ENCODE data around the gene CX3CL1.

Gene CX3CL1

DNA sequence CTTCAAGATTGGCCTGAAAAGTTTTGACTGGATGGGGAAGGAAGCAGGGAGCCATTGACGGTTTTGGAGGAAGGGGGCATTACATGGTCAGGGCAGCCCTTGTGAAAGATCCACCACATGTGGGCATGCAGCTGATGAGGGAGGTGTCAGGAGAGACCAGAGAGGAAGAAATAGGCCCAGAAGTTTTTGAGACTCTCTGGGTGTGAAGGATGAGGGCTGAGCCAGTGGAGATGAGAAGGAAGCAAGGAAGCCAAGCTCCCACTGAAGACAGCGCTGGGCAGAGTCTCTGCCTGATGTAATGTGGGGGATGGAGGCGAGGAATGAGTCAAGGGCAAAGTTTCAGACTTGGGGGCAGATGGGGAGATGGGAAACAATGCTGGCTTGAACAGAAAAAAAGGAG is 32.8 kb downstream of the CX3CL1 start:
- DNase-seq (ENCODE audit: low read depth in 2 of 2) = no peak

DNA sequence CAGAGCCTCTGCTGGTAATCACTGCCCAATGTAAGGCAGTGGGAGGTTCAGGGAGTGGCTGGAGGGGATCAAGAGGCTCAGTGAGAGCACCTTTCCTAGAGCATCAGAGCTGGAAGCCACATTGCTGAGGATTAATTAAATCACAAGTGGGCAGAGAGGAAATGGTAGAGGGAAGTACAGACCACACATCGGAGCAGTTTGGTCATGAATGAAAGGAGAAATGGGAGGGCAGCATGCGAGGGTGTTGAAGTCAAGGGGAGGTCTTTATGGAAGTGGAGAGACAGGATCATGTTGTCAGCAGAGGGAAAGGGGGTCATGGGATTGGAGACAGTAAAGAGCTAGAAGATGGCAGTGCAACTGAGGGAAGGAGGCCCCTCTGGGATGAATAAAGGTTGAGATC is 34.6 kb downstream of the CX3CL1 start:
- DNase-seq (ENCODE audit: low read depth in 2 of 2) = no peak

DNA sequence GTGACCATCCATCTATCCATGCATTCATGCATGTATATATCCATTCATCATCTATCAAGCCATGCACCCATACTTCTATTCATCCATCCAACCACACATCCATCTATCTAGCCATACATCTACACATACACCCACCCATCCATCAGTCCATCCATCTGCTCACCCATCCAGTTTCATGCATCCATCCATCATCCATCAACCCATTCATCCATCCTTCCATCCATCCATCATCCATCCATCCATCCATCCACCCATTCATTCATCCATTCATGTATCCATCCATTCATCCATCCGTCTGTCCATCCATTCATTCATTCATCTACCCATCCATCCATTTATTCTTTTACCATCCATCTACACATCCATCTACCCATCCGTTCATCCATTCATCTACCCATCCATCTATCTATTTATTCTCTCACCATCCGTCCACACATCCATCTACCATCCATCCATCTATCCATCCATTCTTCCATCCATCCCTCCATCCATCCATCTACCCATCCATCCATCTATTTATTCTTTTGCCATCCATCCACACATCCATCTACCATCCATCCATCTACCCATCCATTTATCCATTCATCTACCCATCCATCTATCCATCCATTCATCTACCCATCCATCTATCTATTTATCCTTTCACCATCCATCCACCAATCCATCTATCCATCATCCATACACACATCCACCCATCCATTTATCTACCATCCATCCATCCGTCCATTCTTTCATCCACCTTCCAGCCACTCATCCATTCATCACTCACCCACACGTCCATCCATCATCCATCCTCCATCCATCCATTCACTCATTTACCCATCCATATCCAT is 35.4 kb downstream of the CX3CL1 start:
- no peak for DNase-seq (ENCODE audit: low read depth in 2 of 2)

DNA sequence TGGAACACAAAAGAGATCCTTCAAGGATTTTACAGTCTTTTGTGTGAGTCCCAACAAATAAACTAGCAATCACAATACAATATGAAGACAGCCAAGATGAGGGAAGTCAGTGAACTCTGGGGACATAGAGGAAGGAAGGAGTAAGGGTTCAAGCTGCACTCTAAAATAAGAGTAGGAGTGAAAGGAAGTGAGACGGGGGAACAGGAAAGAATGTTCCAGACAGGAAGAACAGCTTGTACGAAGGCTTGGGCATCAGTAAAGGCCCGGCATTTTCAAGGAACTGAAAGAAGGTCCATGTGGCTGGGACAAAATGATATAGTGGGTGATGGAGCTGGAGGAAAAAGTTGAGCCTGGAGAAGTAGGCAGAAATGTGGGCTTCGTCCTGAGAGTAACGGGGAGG is 36.8 kb downstream of the CX3CL1 start:
- no peak for DNase-seq (ENCODE audit: low read depth in 2 of 2)

DNA sequence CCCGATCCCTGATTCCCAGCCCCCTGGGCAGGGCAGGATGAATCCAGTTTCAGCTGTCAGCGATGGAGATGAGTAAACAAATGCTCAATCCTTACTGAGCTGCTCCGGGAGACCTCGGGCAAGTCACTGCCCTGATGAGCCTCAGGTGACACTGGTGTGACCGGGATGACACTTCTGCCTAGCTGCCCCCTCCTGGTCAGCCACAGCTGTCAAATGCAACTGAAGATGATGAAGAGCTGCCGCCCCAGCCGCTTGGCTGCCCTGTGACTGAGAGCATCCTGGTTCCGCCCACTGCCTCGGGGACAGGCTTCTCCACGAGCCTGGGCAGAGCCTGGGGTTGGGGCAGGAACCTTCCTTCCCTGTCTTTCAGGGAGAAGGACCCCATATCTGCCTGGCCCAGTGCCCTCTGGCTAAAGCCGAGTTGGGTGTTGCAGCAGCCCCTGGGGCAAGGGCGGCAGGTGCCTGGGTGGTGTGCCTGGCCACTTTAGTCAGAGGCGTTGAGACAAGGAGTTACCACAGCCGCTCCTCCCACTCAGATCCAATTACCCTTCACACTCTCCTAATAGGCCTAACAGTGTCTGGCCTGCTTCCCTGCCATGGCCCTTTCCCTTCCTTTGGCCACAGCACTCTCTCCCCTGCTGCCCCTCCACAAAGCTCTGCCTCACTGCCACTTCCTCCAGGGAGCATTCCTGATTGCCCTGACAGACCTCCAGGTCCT is 37.7 kb downstream of the CX3CL1 start:
- DNase-seq (ENCODE audit: low read depth in 2 of 2) = no peak

DNA sequence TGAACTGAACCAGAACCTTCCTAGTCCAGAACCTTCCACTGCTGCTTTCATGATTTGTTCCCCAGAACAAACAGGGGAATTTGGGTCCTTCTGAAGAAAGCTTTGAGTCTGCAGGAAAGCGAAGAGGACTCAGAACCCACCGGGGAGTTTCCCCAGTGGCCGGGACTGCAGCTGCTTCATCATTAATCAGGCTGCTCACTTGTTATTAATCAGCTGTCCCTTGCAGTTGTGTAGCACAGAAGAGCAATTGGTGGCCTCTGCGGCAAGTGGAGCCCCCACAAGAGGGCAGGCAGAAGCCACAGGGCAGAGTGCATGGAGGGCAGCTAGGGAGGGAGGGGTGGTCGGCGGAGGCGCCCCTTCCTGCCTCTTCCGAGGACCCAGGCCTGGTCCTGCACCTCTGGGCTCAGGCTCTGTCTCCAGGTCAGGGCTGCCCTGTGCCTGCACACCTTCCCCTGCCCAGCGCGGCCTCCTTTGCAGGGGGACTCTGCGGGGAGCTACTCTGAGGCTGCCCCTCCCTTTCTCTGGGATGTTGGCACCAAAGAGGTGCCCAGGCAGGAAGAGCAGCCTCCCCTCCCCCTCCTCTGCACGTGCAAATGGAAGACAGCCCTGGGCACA is 39.2 kb downstream of the CX3CL1 start:
- DNase-seq (ENCODE audit: low read depth in 2 of 2) = no peak

DNA sequence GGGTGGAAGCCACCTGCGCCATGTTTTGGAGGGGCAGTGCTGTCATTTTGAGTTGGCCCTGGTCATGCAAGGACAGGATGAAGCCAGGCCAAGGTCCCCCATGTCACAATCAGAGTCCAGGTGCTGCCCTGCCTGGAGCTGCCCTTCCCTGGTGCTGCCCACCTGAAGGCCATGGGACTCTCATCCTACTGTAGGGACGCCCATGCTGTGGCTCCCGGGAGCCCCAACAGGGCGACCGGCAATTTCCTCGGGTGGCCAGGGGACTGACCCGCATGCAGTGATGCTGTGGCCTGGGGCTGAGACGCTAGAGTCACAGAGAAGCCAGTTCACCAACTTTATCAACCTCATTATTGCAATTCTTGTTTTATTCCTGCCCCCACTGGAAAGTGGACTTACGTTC is 40.3 kb downstream of the CX3CL1 start:
- DNase-seq (ENCODE audit: low read depth in 2 of 2) = no peak

DNA sequence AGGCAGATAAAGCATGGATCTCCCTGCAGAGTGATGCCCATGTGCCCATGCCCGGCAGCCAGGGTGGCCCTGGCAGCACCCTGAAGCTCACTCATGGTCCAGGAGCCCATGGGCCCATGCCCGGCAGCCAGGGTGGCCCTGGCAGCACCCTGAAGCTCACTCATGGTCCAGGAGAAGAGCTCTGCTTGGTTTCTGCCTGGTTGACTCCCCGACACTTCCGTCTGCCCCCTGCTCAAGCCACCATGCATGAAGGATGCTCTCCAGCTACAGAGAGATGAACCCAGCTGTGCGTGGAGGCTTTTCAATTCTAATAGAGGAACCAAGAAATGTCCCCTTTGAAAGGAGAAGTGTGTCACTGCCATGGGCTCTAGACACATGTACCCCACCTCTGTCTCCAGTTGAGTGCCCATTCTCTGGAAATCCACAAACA is 41.0 kb downstream of the CX3CL1 start:
- no peak for DNase-seq (ENCODE audit: low read depth in 2 of 2)

DNA sequence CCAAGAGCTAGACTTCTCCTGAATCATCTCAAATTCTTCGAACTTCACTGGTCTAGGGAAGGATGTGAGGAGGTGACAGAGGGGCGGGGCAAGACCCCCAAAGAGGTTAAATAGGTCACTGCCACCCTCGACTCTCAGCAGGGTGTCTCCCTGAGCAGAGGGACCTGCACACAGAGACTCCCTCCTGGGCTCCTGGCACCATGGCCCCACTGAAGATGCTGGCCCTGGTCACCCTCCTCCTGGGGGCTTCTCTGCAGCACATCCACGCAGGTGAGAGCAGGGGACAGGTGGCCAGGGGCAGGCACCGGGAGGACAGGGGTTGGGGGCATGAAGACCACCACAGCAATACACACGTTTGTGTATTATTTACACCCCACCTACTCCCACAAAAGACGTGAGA is 41.4 kb downstream of the CX3CL1 start:
- DNase-seq (ENCODE audit: low read depth in 2 of 2) = no peak

DNA sequence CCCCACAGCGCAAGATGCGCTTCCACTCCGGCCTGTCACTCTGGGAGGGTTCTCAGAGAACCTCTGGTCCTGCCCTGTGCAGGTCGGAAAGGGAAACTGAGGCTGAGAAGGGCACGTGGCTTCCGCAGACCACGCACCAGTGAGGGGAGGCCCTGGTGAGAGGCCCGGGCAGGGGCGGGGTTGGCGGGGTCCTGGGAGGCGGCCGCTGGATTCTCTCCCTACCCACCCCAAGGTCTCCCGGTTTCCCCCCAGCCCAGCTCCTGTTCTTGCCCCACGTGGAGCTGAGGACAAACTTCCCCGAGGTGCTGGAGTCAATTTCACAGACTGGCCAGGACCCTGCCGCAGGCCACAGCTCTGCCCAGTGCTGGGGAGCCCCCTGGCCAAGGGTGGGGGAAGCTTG is 43.8 kb downstream of the CX3CL1 start:
- no peak for DNase-seq (ENCODE audit: low read depth in 2 of 2)

DNA sequence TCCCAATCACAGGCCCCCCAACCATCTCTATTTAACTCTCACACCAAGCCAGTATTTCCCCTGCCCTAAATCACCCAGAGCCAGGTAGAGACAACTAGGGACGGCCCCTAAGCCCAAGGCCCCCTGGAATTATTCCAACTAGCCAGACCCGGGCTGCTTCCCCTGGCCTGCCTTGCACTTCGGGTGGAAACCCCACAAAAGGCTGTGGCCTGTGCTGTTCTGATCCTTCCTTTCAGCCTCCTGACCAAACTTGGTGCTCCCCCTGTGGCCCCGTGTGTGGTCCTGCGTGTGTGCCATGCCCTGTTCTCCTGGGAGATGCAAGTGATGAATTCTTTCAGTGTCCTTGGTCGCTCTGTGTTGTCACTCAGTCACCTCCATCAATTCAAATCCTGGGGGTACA is 47.2 kb downstream of the CX3CL1 start:
- DNase-seq (ENCODE audit: low read depth in 2 of 2) = no peak

DNA sequence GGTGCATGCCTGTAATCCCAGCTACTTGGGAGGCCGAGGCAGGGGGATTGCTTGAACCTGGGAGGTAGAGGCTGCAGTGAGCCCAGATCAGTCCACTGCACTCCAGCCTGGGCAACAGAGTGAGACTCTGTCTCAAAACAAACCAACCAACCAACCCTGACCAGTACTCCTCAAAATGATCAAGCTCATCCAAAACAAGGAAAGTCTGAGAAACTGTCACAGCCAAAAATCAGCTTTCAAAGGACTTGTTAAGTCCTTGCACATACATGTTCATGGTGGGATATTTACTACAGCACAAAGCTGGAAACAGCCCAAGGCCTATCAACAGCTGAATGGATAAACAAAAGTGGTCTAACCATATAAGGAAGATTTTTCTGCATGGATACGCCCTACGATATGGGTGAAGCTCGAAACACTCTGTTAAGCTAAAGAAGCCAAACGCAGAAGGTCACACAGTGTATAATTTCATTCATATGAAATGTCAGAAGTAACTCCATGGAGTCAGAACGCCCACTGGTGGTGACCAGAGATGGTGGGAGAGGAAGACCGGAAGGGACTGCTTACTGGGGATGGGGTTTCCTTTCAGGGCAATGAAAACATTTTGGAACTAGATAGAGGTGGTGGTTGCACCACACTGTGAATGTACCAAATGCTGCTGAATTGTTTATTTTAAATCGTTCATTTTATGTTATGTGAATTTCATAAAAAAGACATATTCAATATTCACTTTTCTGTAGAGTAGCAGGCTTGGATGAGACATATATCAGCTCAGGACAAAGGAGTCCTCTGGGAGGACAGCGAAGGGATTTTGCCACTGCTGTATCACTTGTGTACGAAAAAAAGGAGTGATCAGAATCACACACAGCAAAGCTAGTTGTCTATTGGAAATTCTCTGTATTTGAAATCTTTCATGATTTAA is 50.0 kb downstream of the CX3CL1 start:
- no peak for DNase-seq (ENCODE audit: low read depth in 2 of 2)

DNA sequence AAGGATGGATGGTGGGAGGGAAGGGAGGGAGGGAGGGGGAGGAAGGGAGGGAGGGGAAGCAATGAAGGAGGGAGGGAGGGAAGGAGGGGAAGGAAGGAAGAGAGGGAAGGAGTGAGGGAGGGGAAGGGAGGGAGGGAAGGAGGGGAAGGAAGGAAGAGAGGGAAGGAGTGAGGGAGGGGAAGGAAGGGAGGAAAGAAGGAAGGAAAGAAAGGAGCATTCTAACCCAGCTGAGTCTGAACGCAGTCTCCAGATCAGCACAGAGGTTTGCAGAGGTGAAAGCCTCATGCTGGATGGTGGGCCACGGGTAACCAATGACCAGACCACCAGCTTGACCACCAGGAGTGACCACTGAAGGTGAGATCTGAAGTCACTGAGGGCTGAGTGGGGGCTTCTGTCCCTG is 50.9 kb downstream of the CX3CL1 start:
- DNase-seq (ENCODE audit: low read depth in 2 of 2) = no peak

DNA sequence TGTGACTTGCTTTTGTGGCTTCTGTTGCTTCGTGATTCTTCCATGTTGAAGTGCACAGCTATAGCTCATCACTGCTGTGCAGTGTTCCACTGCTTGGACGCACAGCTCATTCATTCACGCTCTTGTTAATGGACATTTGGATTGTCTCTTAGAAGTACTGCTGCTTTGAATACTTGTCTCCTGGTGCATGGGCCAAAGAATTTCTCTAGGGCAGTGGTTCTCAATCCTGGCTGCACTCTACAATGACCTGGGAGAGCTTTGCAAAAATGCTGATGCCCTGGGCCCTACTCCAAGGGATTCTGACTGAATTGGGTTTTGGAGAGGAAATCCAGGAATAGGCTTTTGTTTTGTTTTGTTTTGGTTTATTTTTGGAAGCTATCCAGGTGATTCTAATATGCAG is 52.3 kb downstream of the CX3CL1 start:
- DNase-seq (ENCODE audit: low read depth in 2 of 2) = no peak

DNA sequence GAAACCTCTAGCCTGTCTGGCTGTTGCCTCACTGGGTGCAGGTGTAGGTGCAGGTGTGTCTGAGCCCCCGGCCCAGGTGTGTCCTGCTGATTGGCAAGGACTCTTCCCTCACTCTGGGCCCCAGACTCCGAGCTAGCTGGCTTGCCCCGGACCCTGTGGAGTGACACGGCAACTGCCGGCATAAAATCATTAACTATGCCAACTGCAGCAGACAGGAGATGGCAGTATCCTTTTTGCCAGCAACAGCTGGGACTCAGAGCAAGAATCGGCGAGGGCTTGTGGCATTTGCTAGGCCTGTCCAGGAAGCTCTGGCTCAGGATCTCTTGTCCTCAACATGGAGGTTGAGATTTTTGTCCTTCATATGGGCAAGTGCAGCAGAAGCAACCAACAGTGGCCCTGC is 54.1 kb downstream of the CX3CL1 start:
- DNase-seq (ENCODE audit: low read depth in 2 of 2) = no peak

DNA sequence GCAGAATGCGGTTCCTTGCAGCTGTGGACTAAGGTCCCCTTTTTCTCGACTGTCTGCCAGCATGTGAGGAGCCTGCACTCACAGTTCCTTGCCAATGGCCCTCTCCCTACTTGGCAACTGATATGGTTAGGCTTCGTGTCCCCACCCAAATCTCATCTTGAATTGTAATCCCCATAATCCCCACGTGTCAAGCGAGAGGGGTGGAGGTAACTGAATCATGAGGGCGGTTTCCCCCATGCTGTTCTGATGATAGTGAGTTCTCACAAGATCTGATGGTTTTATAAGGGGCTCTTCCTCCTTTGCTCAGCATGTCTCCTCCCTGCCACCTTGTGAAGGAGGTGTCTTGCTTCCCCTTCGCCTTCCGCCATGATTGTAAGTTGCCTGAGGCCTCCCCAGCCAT is 55.0 kb downstream of the CX3CL1 start:
- DNase-seq (ENCODE audit: low read depth in 2 of 2) = no peak

DNA sequence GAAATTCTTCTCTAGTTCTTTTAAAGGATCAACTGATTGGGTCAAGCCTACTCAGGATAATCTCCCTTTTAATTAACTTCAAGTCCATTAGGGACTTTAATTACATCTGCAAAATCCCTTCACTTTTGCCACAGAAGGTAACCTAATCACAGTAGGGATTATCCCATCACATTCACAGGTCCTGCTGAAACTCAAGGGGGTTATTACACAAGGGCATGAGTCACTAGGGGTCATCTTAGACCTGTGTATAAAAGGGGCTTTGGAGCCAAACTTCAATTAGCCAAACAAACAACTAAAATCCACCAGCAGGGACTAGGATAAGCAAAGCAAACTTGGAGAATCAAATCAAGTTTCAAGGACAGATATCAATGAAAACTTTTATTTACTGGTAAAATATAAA is 55.5 kb downstream of the CX3CL1 start:
- no peak for DNase-seq (ENCODE audit: low read depth in 2 of 2)

DNA sequence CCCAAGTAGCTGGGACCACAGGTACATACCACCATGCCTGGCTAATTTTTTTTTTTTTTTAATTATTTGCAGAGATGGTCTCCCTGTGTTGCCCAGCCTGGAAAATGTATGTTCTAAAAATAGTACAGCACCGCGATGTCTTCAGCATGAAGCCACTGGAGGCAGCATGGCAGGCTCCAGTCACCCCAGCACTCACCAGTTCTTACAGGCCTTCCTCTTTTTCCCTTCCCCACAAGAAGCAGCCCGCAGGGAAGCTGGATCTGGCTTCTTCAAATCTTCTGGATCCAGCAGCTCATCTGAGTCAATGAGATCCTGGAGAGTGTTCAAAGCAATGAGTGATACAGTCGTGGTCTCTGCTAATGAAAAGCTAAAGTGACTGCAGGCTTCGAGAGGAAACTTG is 58.7 kb downstream of the CX3CL1 start:
- DNase-seq (ENCODE audit: low read depth in 2 of 2) = no peak

DNA sequence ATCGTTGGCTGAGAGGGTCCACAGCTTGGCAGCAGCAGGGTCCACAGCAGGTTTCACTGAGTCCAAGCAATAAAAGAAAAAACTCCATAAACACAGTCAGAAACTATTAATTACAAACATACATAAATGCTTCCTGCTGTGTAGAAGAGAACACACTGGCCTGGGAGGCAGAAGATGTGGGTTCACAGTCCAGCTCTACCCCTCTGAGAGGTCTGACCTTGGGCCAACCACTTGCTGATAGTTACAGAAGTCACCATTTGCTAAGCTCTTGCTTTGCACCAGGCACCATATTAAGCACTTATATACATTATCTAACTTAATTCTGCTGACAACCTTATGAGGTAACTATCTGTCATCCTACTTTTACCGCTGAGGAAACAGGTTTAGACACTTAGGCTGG is 60.2 kb downstream of the CX3CL1 start:
- DNase-seq (ENCODE audit: low read depth in 2 of 2) = no peak

DNA sequence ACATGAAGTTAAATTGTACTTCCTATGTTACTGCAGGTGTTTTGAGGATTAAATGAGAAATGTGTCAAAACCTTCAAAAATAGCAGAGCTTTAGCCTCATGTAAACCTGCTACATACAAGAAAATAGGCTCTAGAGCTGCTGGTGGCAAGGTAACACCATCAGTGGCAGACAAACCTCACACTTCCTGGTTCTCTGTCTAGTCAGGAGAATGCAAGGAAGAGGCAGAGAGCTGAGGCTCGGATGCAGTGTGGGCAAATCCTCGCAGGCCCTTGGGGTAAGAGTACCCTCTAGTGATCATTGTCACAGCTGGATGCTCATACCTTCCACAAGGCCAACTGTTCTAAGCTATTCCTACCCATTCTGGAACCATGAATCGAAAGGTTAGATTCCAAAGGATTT is 60.7 kb downstream of the CX3CL1 start:
- no peak for DNase-seq (ENCODE audit: low read depth in 2 of 2)

DNA sequence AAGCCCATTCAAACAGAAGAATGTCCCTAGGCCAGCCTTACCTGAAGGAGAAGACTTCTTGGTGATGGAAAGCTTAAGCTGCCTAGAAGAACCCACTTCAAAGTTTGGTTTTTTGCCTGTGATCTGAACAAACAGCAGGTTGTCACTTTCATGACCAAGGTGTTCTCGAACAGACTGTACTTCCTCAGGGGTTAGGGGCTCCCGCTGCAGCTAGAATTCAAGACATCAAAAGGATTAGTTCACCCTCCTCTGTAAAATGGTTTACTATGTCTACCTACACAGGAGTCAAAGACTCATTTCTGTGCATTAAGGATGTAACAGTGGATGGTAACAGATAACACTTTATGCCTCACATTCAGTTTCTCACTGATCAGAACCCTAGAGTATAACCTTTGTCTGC is 61.7 kb downstream of the CX3CL1 start:
- no peak for DNase-seq (ENCODE audit: low read depth in 2 of 2)

Data from stimulated activated CD4-positive, alpha-beta T cell treated with anti-CD3 and anti-CD28 coated beads, Interleukin-1b, Interleukin-23, amount 100 ng/mL, for 4 hours (primary cell).